8988T (cell line): Measurements from ENCODE around the gene PDK1.
"Not testable (repeated sequence)": the region's sequence is repeated elsewhere in the genome, so short reads cannot be mapped to it uniquely, and the experiment has no call there.

Source experiments
- DNase-seq: peaks from one replicate; pipeline ENCODE4 v3.0.0; 2011

PDK1 gene

DNA sequence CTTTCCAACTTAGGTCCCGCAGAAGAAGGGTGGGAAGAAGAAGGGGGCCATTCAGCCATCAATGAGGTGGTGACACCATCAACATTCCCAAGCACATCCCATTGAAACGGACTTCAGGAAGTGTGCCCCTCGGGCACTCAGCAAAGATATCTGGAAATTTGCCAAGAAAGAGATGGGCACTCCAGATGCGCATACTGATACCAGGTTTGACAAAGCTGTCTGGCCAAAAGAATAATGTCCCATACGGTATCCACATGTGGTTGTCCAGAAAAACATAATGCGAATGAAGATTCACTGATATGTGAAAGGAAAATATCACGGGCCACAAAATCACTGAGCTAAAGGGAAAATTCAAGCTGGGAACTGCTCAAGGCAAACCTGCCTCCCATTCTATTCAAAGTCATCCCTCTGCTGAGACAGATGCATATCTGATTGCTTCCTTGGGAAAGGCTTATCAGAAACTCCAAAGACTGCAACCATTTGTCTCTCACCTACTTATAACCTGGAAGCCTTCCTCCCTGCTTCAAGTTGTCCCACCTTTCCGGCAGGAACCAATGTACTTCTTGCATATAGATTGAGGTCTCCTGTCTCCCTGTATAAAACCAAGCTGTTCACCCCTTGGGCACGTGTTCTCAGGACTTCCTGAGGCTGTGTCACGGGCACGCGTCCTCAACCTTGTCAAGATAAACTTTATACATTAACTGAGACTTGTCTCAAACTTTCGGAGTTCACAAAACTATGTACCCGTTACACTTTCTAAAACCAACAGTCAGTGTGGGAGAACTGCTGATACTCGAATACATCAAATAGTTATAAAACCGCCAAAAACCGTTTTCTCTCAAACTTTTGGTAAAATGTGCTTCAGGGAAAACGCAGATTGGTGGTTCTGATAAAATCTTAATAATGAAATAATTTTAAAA lies 1.3 kb upstream of the PDK1 start:
- no peak for DNase-seq

DNA sequence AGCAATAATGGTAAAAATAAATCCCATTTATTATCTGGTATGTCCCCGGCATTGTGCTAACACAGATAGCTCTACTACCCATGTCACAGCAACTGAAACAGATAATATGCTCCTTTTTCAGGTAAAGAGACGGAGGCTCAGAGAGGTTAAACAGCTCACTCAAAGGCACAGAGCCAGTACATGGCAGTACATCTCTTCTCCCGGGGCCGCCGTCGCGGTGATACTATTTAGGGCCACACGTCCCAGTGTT lies 693 bp upstream of the PDK1 start:
- no peak for DNase-seq

DNA sequence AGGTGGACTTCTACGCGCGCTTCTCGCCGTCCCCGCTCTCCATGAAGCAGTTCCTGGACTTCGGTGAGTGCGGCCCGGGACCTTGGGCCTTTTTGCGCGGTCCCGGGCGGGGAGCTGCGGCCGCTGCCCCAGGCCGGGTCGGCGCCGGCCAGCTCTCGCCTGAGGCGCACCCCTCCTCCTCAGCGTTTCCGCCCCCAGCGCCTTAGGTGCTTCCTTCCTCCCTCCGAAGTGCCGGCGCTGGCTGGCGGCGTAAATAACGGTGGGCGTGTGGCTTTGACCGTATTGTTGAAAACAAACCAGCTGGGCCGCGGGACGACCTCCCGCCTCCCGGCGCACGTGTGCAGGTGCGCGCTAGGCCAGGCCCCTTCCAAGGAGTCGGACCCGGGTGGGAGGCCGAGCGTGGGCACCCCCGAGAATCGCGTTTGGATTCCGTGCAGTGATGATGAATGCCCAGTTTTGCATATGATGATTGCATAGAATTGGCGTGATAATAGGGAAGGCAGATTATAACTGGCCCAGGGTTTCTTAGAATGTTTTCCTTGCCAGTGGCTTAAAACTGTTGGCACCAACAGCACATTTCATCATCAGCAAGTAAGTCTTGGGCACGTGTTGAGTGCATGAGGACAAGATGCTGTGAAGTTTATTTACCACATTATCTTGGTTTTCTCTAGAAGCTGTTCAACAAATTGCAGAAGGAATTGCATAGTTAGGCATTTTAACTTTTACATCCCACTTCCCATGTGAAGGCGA lies 569 bp downstream of the PDK1 start:
- peak; percentile 40 for DNase-seq

DNA sequence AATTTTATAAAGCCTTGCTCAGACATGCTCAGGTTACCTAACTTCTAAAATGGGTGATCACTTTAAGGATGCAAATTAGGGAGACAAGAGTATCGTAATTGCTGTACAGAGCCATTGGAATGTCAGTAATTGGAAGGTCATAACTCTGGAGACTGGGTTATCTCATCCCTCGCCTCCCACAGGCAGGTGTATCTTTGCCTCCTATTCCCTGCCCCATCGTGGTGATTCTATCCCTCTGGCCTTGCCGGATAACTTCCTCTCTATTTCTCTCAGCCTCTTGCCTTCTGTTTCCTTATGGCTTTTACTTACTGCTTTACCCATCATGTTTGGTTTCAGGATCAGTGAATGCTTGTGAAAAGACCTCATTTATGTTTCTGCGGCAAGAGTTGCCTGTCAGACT lies 2.5 kb downstream of the PDK1 start:
- no peak for DNase-seq

DNA sequence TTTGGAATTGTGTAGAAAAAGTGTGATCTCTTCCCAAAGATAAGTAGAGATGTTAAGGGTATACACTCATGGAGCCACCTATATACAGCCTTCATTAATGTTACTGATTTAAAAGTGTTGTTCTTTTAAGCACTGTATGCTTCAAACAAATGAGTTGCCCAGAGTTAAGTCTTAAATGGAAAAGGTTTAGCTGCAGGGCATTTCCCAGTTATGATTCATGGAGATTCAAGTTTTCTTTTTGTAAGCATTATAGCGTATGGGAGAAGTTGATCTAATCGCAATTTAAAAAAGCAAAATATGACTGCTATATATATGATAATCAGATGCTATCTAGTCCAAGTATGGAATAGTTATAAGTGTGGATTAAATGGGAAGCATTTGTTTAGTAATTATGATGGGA lies 4.8 kb downstream of the PDK1 start:
- no peak for DNase-seq

DNA sequence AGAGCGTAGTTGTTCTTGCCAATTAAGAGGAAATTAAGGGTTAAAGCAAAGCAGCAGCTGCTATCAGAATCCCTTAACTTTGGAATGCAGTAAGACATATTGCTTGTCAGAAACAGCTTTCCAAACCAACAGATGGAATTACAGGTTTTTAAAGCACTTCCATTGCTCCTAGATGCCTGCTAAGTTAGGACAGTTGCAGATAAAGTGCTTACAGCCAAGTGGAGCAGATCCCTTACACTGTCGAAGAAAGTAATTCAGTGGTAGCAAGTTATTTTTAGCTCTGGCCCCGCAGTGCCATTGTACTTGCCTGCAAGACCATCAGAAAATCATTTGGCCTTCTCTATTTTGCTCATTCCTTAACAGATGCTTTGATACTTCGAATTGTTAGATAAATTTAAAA lies 5.4 kb downstream of the PDK1 start:
- no peak for DNase-seq

DNA sequence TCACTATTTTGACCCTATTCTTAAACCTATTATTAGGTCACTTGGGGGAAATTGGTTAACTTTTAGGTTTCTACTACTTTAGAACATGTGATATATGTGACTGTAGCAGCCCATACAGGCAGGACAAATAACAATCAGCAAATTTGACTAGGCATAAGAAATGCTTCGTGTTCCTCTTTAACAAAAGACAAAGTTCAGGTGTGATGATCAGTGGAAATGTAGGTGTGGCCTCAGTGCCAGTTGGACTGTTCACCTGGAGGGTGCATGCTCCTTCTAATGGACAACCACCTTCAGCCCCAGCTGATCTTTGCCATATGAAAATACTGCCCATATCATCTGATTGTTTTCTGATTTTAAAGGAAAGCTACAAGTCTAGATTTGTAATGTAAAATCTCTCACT lies 6.4 kb downstream of the PDK1 start:
- no peak for DNase-seq

DNA sequence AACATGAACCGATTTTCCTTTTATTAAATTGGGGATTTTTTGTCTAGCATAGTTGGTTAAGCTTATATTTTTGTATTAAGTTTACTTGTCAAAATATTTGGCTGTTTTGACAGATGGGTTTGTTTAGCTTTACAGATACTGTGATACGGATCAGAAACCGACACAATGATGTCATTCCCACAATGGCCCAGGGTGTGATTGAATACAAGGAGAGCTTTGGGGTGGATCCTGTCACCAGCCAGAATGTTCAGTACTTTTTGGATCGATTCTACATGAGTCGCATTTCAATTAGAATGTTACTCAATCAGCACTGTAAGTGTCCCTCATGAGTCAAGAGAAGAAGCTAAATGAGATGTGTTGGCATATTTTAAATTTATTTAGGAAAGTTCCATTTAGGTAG lies 8.5 kb downstream of the PDK1 start:
- DNase-seq = no peak

DNA sequence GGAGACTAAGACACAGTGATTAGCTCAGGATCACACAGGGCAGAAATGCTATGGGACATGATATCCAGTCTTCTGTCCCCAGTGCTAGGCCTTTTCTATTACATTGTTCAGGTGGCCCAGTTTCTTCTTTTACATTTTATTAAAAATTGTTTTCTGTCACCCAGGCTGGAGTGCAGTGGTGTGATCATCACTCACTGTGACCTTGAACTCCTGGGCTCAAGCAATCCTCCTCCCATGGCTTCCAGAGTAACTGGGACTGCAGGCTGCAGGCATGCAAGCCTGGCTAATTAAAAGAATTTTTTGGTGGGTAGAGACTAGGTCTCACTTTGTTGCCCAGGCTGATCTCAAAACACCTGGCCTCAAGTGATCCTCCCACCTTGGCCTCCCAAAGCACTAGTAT lies 15.4 kb downstream of the PDK1 start:
- no peak for DNase-seq

DNA sequence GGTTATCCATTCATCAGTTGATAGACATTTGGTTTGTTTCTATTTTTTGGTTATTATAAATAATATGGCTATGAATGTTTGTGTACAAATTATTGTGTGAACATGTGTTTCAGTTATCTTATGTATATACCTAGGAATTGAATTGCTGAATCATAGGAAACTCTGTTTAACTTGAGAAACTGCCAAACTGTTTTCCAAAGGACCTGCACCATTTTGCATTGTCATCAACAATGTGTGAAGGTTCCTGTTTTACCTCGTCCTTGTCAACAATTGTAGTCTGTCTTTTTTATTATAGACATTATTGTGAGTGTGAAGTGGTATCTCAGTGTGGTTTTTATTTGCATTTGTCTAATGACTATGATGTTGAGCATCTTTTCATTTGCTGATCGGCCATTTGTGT lies 17.1 kb downstream of the PDK1 start:
- DNase-seq = no peak

DNA sequence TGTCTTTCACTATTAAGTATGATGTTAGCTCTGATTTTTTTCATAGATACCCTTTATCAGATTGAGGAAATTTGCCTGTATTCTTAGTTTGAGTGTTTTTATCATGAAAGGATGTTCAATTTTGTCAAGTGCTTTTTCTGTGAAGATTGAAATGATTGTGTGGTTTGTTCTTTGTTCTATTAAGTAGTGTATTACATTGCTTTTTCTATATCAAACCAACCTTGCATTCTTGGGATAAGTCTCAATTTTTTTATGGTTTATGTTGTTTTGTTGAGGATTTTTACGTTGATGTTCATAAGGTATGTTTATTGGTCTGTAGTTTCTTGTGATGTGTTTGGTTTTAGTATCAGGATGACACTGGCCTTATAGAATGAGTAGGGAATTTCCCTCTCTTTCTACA lies 19.1 kb downstream of the PDK1 start:
- DNase-seq = no peak

DNA sequence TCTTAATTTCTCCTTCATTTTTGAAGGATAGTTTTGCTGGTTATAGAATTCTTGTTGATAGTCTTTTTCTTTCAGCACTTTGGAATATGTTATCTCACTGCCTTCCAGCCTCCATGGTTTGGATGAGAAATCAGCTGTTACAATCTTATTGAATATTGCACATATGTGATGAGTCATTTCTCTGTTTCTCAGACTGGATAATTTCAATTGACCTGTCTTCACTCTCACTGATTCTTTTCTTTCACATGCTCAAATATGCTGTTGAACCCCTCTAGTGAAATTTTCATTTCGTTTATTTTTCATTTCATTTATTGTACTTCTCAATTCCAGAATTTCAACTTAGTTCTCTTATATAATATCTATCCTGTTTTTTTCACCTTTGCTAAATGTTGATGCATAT lies 22.2 kb downstream of the PDK1 start:
- DNase-seq = no peak

DNA sequence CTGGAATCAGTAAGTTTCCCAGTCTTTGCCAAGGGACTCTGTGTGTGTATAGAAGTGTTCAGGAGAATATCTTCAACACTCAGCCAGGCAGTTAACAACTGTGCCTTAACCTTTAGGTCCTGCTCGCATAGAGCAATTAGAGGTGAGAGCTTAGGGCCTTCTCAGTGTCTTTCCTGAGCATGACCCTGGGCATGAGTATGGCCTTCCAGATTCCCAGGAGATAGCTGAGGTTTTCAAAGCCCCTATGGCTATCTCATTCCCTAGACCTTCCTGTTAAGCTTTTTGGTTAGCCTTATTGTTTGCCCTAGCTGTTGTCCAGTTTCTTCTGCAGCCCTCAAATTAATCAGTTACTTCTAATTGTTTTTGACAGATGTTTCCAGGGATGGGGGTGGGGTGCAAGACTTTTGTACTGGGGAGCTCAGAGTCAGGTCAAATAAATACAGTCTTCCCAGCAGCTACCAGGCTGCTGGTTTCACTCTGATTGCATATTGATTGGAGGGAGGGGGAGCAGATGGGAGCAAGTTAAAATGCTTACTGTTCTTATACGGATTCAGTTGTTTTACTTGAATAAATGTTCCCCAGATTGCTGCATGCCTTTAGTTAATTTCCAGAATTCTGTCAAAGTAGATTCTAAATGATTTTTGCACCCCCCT lies 23.1 kb downstream of the PDK1 start:
- no peak for DNase-seq

DNA sequence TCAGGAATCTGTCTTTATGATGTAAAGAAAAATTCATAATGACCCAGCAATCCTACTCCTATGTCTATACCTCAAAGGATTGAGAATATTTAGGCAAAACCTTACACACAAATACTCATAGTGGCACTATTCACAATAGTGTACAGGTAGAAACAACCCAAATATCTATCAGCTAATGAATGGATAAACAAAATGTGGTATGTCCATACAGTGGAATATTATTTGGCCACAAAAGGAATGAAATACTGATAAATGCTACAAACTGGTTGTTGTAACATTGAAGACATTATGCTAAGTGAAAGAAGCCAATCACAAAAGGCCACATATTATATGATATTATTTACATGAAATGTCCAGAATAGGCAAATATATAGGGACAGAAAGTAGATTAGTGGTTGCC lies 24.7 kb downstream of the PDK1 start:
- no peak for DNase-seq

DNA sequence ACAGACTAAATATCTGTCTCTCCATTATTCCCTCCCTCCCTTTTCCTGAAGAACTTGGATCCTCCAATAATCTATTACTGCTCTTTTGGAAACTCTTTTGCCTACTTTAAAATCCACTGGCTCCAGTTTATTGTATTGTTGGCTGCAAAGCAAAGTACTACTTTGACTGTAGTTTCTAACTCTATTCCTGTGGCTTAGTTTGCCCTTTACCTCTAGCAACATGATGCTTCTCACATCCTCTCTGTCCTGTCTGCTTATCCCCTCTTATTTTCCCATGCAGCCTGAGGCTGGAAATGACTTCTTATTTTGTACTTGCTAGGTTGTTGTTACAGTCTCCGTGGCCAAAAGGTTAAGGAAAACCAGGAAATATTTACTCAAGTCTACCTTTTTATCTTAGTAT lies 26.8 kb downstream of the PDK1 start:
- DNase-seq = no peak

DNA sequence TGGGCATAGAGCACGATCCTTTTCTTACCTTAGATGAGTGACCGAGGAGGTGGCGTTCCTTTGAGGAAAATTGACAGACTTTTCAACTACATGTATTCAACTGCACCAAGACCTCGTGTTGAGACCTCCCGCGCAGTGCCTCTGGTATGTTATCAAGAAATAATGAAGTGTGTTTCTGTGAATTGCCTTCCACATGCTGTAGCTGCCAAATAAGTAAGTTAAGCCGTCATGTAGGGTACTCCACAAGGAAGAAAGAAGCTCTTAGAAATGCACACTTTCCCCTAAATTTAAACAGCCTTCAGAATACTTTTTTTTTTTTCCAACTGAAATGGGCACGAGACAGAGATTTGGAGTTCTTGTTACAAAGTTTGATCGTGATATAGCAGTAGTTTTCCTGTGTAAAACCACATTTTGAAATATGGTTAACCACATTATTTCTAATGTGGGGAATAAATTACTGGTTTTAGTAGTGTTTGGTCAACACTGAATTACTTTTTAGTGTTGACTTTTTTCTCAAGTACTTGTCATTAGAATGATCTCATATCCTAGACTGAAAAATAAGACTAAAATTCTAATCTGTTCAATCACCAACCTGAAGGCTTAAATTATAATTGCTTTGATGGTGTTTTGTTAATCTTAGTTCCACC lies 30.5 kb downstream of the PDK1 start:
- DNase-seq = no peak

DNA sequence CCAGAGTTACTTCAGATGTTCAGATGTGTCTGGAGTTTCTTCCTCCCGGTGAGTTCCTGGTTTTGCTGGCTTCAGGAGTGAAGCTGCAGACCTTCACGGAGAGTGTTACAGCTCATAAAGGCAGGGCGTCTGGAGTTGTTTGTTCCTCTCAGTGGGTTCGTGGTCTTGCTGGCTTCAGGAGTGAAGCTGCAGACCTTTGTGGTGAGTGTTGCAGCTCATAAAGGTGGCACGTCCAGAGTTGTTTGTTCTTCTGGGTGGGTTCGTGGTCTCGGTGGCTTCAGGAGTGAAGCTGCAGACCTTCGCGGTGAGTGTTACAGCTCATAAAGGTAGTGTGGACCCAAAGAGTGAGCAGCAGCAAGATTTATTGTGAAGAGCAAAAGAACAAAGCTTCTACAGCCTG lies 31.3 kb downstream of the PDK1 start:
- not testable (repeated sequence) for DNase-seq

DNA sequence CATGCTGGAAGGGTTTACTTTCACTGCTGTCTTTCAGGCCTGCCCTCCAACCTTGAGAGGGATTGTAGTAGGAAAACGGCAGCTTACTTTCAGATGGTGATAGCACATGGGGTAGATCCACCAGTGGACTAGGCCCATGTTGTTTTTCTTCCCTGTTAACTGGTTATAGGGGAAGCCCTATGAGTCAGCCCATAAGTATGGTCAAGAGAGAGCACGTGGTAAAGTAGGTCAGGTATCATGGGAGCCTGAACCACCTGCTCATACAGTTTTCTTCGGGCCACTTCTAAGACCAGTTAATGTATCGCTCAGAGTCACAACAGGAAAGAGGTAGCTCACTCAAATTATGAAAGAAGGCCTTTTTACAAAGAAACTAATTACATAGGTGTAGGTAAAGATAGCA lies 33.0 kb downstream of the PDK1 start:
- DNase-seq = no peak

DNA sequence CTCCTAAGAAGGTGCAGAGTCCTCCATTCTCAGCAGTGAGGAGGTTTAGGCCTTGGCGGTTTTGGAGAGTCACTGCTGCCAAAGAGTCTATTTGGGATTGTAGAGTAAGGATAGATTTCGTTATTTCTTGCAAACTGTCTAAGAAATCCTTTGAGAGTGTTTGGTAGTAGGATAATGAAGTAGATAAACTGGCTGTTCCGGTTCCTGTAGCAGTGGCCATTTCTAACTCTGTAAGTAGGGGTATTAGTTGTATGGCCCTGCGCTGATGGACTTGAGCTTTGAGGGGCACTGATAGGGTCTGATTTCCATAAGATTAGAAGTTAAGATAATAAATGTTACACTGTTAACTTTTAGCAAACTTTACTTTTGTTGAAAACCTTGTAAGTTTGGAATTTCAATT lies 35.5 kb downstream of the PDK1 start:
- not testable (repeated sequence) for DNase-seq

DNA sequence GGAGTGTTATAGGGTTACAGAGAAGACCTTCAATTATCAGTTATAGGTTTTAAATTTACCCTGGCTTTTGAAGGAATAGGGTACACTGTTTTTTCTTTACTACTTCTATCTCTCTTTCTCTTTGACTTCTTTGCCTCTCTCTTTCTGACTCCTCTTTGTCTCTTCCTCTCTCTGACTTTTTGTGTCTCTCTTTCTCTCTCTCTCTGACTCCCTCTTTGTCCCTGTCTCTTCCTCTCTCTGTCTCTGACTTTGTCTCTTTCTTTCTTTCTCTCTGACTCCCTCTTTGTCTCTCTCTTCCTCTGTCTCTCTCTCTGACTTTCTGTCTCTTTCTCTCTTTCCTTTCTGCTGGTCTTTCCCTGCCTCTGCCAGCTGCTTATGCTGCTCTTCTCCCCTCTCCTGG lies 36.3 kb downstream of the PDK1 start:
- not testable (repeated sequence) for DNase-seq

DNA sequence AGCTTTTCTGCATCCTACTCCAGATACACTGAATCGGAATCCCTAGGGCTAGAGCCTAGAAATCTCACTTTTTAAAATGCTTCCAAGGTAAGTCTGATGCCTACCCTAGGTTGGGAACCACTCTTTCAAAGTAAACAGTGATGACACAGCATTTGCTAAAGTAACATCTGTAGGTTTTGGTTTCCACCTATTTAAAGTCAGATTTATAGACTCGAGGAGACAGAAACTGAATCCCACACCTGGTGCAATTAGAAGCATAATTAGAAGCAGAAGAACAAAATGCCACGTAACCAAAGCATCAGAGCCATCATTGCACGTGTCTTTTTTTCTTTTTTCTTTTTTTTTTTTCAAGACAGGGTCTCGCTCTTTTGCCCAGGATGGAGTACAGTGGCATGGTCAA lies 40.9 kb downstream of the PDK1 start:
- no peak for DNase-seq

DNA sequence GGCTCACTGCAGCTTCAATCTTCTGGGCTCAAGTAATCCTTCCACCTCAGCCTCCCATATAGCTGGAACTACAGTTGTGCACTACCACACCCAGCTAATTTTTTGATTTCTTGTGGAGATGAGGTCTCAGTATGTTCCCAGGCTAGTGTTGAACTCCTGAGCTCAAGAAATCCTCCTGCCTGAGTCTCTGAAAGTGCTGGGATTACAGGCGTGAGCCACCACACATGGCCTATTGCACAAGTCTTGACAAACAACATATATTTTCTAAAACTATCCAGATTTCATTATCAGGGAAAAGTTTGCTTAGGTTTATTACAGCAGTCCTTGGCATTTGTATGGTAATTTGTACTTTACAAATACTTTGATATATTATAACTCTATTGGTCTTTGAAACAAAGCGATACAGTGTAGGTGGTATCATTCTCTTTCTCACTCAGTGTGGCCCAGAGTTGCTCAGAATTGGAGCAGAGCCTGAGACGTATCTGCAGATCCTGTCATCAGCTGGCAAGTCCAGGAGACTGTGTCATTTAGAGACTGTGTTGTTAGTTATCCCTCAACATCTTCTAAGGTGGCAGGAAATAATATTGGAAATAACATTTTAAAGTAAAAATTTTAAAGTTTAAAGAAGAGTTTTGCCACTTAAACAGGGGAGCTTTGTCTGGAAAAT lies 41.4 kb downstream of the PDK1 start:
- no peak for DNase-seq

DNA sequence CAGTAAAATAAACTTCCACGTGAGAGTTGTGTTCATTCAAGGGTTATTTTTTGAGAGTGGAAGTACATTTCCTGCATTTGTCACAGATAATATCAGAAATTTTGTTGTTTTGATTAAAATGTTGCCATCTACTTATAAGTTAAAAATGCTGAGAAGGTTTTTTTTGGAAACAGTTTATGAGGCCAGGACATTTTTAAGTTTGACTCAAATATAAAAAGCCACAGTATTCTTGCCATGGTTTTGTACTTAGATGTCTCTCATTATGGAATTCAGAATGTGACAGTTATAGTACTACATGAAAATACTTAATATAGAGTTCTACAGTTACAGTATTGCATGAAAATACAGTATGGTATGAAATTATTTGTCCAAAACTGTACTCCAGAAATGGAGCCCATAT lies 44.1 kb downstream of the PDK1 start:
- no peak for DNase-seq
